Liver (tissue), 3 donors: Measurements from ENCODE around the gene HORMAD2.

ENCODE experiments used
- FOXA1 ChIP-seq: IDR thresholded peaks from 2 replicates; pipeline ENCODE4 v1.6.1; 2016; ENCODE audit warnings: antibody characterized with exemption
- JUND ChIP-seq, 2 donors: IDR thresholded peaks; 2 replicates each; pipeline ENCODE4 v1.6.1; 2016; ENCODE audit warnings: antibody characterized with exemption in 2 of 2
- RAD21 ChIP-seq, 2 donors: IDR thresholded peaks; 2 replicates each; pipeline ENCODE4 v1.6.1; 2016; ENCODE audit warnings: antibody characterized with exemption in 2 of 2, mild to moderate bottlenecking in 2 of 2
- RXRA ChIP-seq, 2 donors: IDR thresholded peaks; 2 replicates each; pipeline ENCODE4 v1.6.1; 2017 to 2018; ENCODE audit warnings: antibody characterized with exemption in 2 of 2, mild to moderate bottlenecking in 1 of 2
- SP1 ChIP-seq: IDR thresholded peaks from 2 replicates; pipeline ENCODE4 v1.6.1; 2018; ENCODE audit warnings: antibody characterized with exemption, mild to moderate bottlenecking
- TAF1 ChIP-seq: conservative IDR thresholded peaks from 2 replicates; pipeline ENCODE4 v1.6.1; 2016; ENCODE audit warnings: antibody characterized with exemption, mild to moderate bottlenecking
- YY1 ChIP-seq: IDR thresholded peaks from 2 replicates; pipeline ENCODE4 v1.6.1; 2016; ENCODE audit warnings: antibody characterized with exemption, mild to moderate bottlenecking
- TF ChIP-seq, protein P1 (sequence below): fragments of 150-350 bp; IDR thresholded peaks from 2 replicates; pipeline ENCODE4 v1.5.1; 2017; ENCODE audit warnings: improper control_type of control experiment, low read depth, low read length; ENCODE audit not compliant: missing input control
- TF ChIP-seq, protein P2 (sequence below): IDR thresholded peaks from 2 replicates; pipeline ENCODE4 v1.6.1; 2016; ENCODE audit warnings: antibody characterized with exemption, mild to moderate bottlenecking
- TF ChIP-seq, protein P3 (sequence below): IDR thresholded peaks from 2 replicates; pipeline ENCODE4 v1.6.1; 2016; ENCODE audit warnings: antibody characterized with exemption
- TF ChIP-seq, protein P4 (sequence below): IDR thresholded peaks from 2 replicates; pipeline ENCODE4 v1.6.1; 2016; ENCODE audit warnings: antibody characterized with exemption
- donor health status: healthy.
- donor health status: healthy.

DNA sequence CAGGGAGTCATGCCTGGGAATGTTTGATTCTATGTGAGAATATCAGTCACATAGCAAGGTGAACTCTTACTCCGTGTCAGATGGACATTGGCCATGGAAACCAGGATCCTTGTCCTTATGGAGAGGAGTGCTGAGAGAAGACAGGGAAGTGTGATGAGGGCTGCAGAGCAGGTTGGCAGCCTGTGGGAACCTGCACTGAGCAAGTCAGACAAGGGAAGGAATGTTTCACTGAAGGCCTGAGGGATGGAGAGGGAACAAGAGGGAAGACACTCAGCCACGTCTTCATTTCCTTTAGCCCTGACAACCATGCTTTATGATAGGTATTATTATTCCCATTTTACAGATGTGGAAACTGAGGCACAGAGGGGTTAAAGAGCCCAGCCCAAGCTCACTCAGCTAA is 38.4 kb upstream of the HORMAD2 start:
- TF ChIP-seq SP1, result no peak
- TF ChIP-seq, protein P1, sequence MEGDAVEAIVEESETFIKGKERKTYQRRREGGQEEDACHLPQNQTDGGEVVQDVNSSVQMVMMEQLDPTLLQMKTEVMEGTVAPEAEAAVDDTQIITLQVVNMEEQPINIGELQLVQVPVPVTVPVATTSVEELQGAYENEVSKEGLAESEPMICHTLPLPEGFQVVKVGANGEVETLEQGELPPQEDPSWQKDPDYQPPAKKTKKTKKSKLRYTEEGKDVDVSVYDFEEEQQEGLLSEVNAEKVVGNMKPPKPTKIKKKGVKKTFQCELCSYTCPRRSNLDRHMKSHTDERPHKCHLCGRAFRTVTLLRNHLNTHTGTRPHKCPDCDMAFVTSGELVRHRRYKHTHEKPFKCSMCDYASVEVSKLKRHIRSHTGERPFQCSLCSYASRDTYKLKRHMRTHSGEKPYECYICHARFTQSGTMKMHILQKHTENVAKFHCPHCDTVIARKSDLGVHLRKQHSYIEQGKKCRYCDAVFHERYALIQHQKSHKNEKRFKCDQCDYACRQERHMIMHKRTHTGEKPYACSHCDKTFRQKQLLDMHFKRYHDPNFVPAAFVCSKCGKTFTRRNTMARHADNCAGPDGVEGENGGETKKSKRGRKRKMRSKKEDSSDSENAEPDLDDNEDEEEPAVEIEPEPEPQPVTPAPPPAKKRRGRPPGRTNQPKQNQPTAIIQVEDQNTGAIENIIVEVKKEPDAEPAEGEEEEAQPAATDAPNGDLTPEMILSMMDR, result no peak
- no peak for TF ChIP-seq FOXA1
- TF ChIP-seq TAF1, result no peak
- TF ChIP-seq JUND (IDR thresholded peaks at IDR 0.05), result no peak
- no peak for TF ChIP-seq YY1
- TF ChIP-seq, protein P2, sequence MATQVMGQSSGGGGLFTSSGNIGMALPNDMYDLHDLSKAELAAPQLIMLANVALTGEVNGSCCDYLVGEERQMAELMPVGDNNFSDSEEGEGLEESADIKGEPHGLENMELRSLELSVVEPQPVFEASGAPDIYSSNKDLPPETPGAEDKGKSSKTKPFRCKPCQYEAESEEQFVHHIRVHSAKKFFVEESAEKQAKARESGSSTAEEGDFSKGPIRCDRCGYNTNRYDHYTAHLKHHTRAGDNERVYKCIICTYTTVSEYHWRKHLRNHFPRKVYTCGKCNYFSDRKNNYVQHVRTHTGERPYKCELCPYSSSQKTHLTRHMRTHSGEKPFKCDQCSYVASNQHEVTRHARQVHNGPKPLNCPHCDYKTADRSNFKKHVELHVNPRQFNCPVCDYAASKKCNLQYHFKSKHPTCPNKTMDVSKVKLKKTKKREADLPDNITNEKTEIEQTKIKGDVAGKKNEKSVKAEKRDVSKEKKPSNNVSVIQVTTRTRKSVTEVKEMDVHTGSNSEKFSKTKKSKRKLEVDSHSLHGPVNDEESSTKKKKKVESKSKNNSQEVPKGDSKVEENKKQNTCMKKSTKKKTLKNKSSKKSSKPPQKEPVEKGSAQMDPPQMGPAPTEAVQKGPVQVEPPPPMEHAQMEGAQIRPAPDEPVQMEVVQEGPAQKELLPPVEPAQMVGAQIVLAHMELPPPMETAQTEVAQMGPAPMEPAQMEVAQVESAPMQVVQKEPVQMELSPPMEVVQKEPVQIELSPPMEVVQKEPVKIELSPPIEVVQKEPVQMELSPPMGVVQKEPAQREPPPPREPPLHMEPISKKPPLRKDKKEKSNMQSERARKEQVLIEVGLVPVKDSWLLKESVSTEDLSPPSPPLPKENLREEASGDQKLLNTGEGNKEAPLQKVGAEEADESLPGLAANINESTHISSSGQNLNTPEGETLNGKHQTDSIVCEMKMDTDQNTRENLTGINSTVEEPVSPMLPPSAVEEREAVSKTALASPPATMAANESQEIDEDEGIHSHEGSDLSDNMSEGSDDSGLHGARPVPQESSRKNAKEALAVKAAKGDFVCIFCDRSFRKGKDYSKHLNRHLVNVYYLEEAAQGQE, result no peak
- TF ChIP-seq, protein P3, sequence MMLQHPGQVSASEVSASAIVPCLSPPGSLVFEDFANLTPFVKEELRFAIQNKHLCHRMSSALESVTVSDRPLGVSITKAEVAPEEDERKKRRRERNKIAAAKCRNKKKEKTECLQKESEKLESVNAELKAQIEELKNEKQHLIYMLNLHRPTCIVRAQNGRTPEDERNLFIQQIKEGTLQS, result no peak
- TF ChIP-seq, protein P4, sequence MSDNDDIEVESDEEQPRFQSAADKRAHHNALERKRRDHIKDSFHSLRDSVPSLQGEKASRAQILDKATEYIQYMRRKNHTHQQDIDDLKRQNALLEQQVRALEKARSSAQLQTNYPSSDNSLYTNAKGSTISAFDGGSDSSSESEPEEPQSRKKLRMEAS, result no peak
- no peak for TF ChIP-seq RAD21 (IDR thresholded peaks at IDR 0.05)
- no peak for TF ChIP-seq RXRA (IDR thresholded peaks at IDR 0.05)
